ENCODE data around the gene SEMA6D.

DNA sequence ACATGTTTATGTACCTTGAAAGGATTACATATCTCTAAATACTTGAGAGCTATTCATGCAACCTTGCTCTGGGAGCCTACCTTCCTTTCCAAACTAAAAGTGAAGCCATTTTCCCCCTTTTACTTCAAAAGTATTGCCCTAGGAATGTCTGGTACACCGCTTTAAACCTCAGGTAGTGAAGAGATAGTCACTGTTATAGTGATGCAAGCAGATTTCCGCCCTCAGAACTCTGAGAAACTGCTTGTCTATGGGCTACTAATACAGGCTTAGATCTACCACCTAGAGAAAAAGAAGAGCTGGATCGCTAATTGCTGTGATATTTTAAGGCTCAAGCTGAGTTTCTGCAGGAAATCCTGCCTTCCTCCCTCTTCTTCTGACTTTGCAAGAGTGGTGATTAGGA lies 78.6 kb downstream of the SEMA6D start:
- TF ChIP-seq POLR2A (IDR thresholded peaks at IDR 0.05): no peak
- TF ChIP-seq, protein P1, sequence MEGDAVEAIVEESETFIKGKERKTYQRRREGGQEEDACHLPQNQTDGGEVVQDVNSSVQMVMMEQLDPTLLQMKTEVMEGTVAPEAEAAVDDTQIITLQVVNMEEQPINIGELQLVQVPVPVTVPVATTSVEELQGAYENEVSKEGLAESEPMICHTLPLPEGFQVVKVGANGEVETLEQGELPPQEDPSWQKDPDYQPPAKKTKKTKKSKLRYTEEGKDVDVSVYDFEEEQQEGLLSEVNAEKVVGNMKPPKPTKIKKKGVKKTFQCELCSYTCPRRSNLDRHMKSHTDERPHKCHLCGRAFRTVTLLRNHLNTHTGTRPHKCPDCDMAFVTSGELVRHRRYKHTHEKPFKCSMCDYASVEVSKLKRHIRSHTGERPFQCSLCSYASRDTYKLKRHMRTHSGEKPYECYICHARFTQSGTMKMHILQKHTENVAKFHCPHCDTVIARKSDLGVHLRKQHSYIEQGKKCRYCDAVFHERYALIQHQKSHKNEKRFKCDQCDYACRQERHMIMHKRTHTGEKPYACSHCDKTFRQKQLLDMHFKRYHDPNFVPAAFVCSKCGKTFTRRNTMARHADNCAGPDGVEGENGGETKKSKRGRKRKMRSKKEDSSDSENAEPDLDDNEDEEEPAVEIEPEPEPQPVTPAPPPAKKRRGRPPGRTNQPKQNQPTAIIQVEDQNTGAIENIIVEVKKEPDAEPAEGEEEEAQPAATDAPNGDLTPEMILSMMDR (IDR thresholded peaks at IDR 0.05): no peak

Data from Peyer's patch (tissue), 4 donors.